H9 (cell line): ENCODE measurements around the gene TCERG1L. TPM values are rescaled to one million over a fixed set of nuclear protein-coding genes. Genes with fewer than 3 reads are reported as not detected.

Experiments used
- DNase-seq: peaks from one replicate; pipeline ENCODE4 v3.0.0-alpha.2; 2017
- H2AFZ ChIP-seq: one replicate; pipeline ENCODE4 v1.6.1; 2013; ENCODE audit warnings: mild to moderate bottlenecking, low read length, control low read depth, moderate library complexity
- H2AK5ac ChIP-seq: 2 replicates; pipeline ENCODE4 v1.6.1; 2013; ENCODE audit warnings: low read length, control low read depth, mixed read lengths; ENCODE audit not compliant: insufficient read length
- H2BK120ac ChIP-seq: one replicate; pipeline ENCODE4 v1.6.1; 2013; ENCODE audit warnings: low read depth, mild to moderate bottlenecking, low read length, control low read depth, inconsistent platforms; ENCODE audit not compliant: poor library complexity, severe bottlenecking
- H2BK12ac ChIP-seq: 2 replicates; pipeline ENCODE4 v1.6.1; 2013; ENCODE audit warnings: low read length, control low read depth, mixed read lengths, low read depth; ENCODE audit not compliant: insufficient read length
- H2BK15ac ChIP-seq: 2 replicates; pipeline ENCODE4 v1.6.1; 2013; ENCODE audit warnings: low read depth, low read length, control low read depth
- H2BK20ac ChIP-seq: one replicate; pipeline ENCODE4 v1.6.1; 2013; ENCODE audit warnings: low read depth, mild to moderate bottlenecking, low read length, control low read depth, inconsistent platforms; ENCODE audit not compliant: poor library complexity, severe bottlenecking
- H2BK5ac ChIP-seq: 2 replicates; pipeline ENCODE4 v1.6.1; 2013; ENCODE audit warnings: low read length, control low read depth, mixed read lengths; ENCODE audit not compliant: insufficient read length
- H3K14ac ChIP-seq: 2 replicates; pipeline ENCODE4 v1.6.1; 2013; ENCODE audit warnings: low read length, control low read depth; ENCODE audit not compliant: insufficient read depth
- H3K18ac ChIP-seq: 2 replicates; pipeline ENCODE4 v1.6.1; 2013; ENCODE audit warnings: low read depth, mild to moderate bottlenecking, mixed read lengths, low read length, control low read depth; ENCODE audit not compliant: insufficient read length
- H3K23ac ChIP-seq: 2 replicates; pipeline ENCODE4 v1.6.1; 2013; ENCODE audit warnings: low read length, control low read depth, mixed read lengths, low read depth; ENCODE audit not compliant: insufficient read length
- H3K23me2 ChIP-seq: 2 replicates; pipeline ENCODE4 v1.6.1; 2013; ENCODE audit warnings: low read depth, mild to moderate bottlenecking, mixed read lengths, low read length, control low read depth; ENCODE audit not compliant: insufficient read length, poor library complexity, severe bottlenecking
- H3K27ac ChIP-seq: 2 replicates; pipeline ENCODE4 v1.5.1; 2013; ENCODE audit warnings: low read length, control low read depth, mixed read lengths, low read depth; ENCODE audit not compliant: insufficient read length
- H3K27me3 ChIP-seq: 2 replicates; pipeline ENCODE4 v1.6.1; 2013; ENCODE audit warnings: low read length, control low read depth, inconsistent platforms; ENCODE audit not compliant: insufficient read depth
- H3K4ac ChIP-seq: 2 replicates; pipeline ENCODE4 v1.6.1; 2013; ENCODE audit warnings: low read depth, mild to moderate bottlenecking, control low read depth, inconsistent platforms, low read length, moderate library complexity
- H3K4me1 ChIP-seq: 2 replicates; pipeline ENCODE4 v1.6.1; 2013; ENCODE audit warnings: low read length, control low read depth, inconsistent platforms; ENCODE audit not compliant: insufficient read depth
- H3K4me2 ChIP-seq: 2 replicates; pipeline ENCODE4 v1.6.1; 2013; ENCODE audit warnings: low read length, control low read depth, mixed read lengths; ENCODE audit not compliant: insufficient read length, insufficient read depth
- H3K56ac ChIP-seq: 2 replicates; pipeline ENCODE4 v1.6.1; 2013; ENCODE audit warnings: low read depth, mild to moderate bottlenecking, mixed read lengths, low read length, control low read depth; ENCODE audit not compliant: insufficient read length
- H3K79me1 ChIP-seq: 2 replicates; pipeline ENCODE4 v1.6.1; 2013; ENCODE audit warnings: low read depth, mild to moderate bottlenecking, moderate library complexity, low read length, control low read depth, inconsistent platforms; ENCODE audit not compliant: insufficient read depth, poor library complexity, severe bottlenecking
- H3K79me2 ChIP-seq: 2 replicates; pipeline ENCODE4 v1.6.1; 2013; ENCODE audit warnings: low read length, control low read depth, inconsistent platforms; ENCODE audit not compliant: insufficient read depth
- H3K9ac ChIP-seq: 2 replicates; pipeline ENCODE4 v1.6.1; 2013; ENCODE audit warnings: low read length, control low read depth, mixed read lengths; ENCODE audit not compliant: insufficient read length; ENCODE audit errors: extremely low read depth
- H3K9me3 ChIP-seq: one replicate; pipeline ENCODE4 v1.6.1; 2013; ENCODE audit warnings: low read depth, low read length, inconsistent platforms; ENCODE audit not compliant: control insufficient read depth
- H3T11ph ChIP-seq: one replicate; pipeline ENCODE4 v1.6.1; 2013; ENCODE audit warnings: mild to moderate bottlenecking, low read length, control low read depth, inconsistent platforms
- H4K20me1 ChIP-seq: one replicate; pipeline ENCODE4 v1.6.1; 2013; ENCODE audit not compliant: control insufficient read depth, insufficient read length, insufficient read depth
- H4K5ac ChIP-seq: 2 replicates; pipeline ENCODE4 v1.6.1; 2013; ENCODE audit warnings: low read depth, mild to moderate bottlenecking, mixed read lengths, low read length, control low read depth; ENCODE audit not compliant: insufficient read length
- H4K8ac ChIP-seq: replicated peaks from 2 replicates; pipeline ENCODE4 v1.6.1; 2013; ENCODE audit warnings: low read length, control low read depth, mixed read lengths, low read depth; ENCODE audit not compliant: insufficient read length
- H4K91ac ChIP-seq: 2 replicates; pipeline ENCODE4 v1.6.1; 2013; ENCODE audit warnings: low read depth, mild to moderate bottlenecking, moderate library complexity, mixed read lengths, low read length, control low read depth; ENCODE audit not compliant: insufficient read length
- H3K27ac Mint-ChIP-seq, 3 experiments: 2 replicates in 2 of 3; 3 replicates in 1 of 3; pipeline ENCODE4 v1.8.0; 2020 to 2021; ENCODE audit warnings: mixed read lengths in 3 of 3, mild to moderate bottlenecking in 1 of 3, moderate library complexity in 1 of 3
- H3K27me3 Mint-ChIP-seq: 2 replicates; pipeline ENCODE4 v1.8.0; 2021; ENCODE audit warnings: low read depth, mild to moderate bottlenecking, moderate library complexity, mixed read lengths
- H3K36me3 Mint-ChIP-seq, 3 experiments: 2 replicates in 2 of 3; 3 replicates in 1 of 3; pipeline ENCODE4 v1.8.0; 2020 to 2021; ENCODE audit warnings: low read depth in 3 of 3, mixed read lengths in 3 of 3; ENCODE audit not compliant: insufficient read depth in 1 of 3
- H3K4me1 Mint-ChIP-seq, 2 experiments: 2 replicates each; pipeline ENCODE4 v1.8.0; 2020; ENCODE audit warnings: mixed read lengths in 2 of 2
- H3K4me3 Mint-ChIP-seq, 2 experiments: 2 replicates in 1 of 2; 3 replicates in 1 of 2; pipeline ENCODE4 v1.8.0; 2020 to 2021; ENCODE audit warnings: mild to moderate bottlenecking in 2 of 2, mixed read lengths in 2 of 2, moderate library complexity in 1 of 2
- H3K9me3 Mint-ChIP-seq, 2 experiments: 2 replicates in 1 of 2; 3 replicates in 1 of 2; pipeline ENCODE4 v1.8.0; 2020; ENCODE audit warnings: mild to moderate bottlenecking in 2 of 2, mixed read lengths in 2 of 2, moderate library complexity in 1 of 2
- CTCF ChIP-seq: fragments of 200-600 bp; sonication (generic); conservative IDR thresholded peaks from 3 replicates; pipeline ENCODE4 v1.8.0; 2021; ENCODE audit warnings: antibody characterized with exemption, mild to moderate bottlenecking
- WGBS: extraction: QIAGEN DNeasy Blood & Tissue Kit; methylation state at CpG from one replicate; pipeline ENCODE4 v1.1.7; 2013; ENCODE audit warnings: missing lambda C conversion rate, low lambda C conversion rate, mixed read lengths; ENCODE audit not compliant: insufficient read length; ENCODE audit errors: extremely low coverage; 5-methylcytosine and 5-hydroxymethylcytosine counted together
- total RNA-seq: library from RNA; stranded (reverse); gene quantifications from 2 replicates; pipeline ENCODE4 v1.2.1, GENCODE V29; 2021

TCERG1L gene
- total RNA-seq, 1 experiment from 2014 or later, result 3.3 TPM

- H4K91ac ChIP-seq, result no peak overlapping the region
- peaks cover 14% of the 10 kb centered on the region for H3K9me3 ChIP-seq
- no peaks in the 10 kb centered on the region for H3K23me2 ChIP-seq
- no peak overlapping the region for H3K23ac ChIP-seq
- no peak overlapping the region for H3K56ac ChIP-seq
- H3K4me3 Mint-ChIP-seq, result no peak overlapping the region; a peak in 1 of 5 replicates
- no peak overlapping the region for H2AK5ac ChIP-seq
- no peak for DNase-seq
- no peak overlapping the region for H2BK120ac ChIP-seq
- no peak overlapping the region for H3K18ac ChIP-seq
- no peaks in the 10 kb centered on the region for H4K20me1 ChIP-seq
- no peak overlapping the region for H2BK15ac ChIP-seq
- no peak overlapping the region for H2BK20ac ChIP-seq
- peaks cover 12% of the 10 kb centered on the region for H3K4me1 ChIP-seq
- H3K27ac ChIP-seq, result no peak overlapping the region
- H3K79me2 ChIP-seq, result no peaks in the 10 kb centered on the region
- H3K27me3 ChIP-seq, result no peaks in the 10 kb centered on the region
- no peak overlapping the region for H4K5ac ChIP-seq
- H3K79me1 ChIP-seq, result no peaks in the 10 kb centered on the region
- no peak overlapping the region for H4K8ac ChIP-seq
- no peak overlapping the region for H2AFZ ChIP-seq
- H3K14ac ChIP-seq, result no peak overlapping the region
- H2BK5ac ChIP-seq, result no peak overlapping the region
- TF ChIP-seq CTCF, result no peak
- no peak overlapping the region for H3K27ac Mint-ChIP-seq
- no peak overlapping the region for H3K4me2 ChIP-seq
- no peak overlapping the region for H3T11ph ChIP-seq
- no peak overlapping the region for H3K9ac ChIP-seq
- WGBS, result no CpG with 5 or more reads among the region's 14 CpGs
- peaks cover 12 to 29% (median 27%) of the 10 kb centered on the region in 3 experiments for H3K36me3 Mint-ChIP-seq
- H3K27me3 Mint-ChIP-seq, result peaks cover 12% of the 10 kb centered on the region
- no peak overlapping the region for H3K4ac ChIP-seq
- peaks cover 33 to 52% of the 10 kb centered on the region in 2 experiments for H3K9me3 Mint-ChIP-seq
- no peak overlapping the region for H2BK12ac ChIP-seq
- H3K4me1 Mint-ChIP-seq, result peaks cover 25 to 31% of the 10 kb centered on the region in 2 experiments
These were observed 267.0 kb downstream of the TCERG1L start for GRCh38 chr10:131044379-131045111.
